GM13977 (cell line): ENCODE measurements around the gene FNTB.
A peak's percentile ranks its signal among the peaks of the same experiment; 100 is the strongest.

Experiments used
- DNase-seq: peaks from one replicate; pipeline ENCODE4 v3.0.0; 2012; ENCODE audit warnings: low spot score
- in situ Hi-C: fragments of 300-500 bp; cut with MboI; formaldehyde crosslinking; loops from one replicate; pipeline ENCODE4 v1.12.0; 2022; ENCODE audit warnings: low sequenced_read_pairs, low pct_unique_long_range_greater_than_20kb, mixed read lengths, inconsistent platforms; ENCODE audit not compliant: unreplicated experiment
- TF ChIP-seq, protein P1 (sequence below): IDR thresholded peaks from 2 replicates; pipeline ENCODE4 v1.5.1; 2012; ENCODE audit warnings: mild to moderate bottlenecking, control low read depth; ENCODE audit not compliant: insufficient read depth; ENCODE audit errors: extremely low read depth, missing control alignments

FNTB gene

DNA sequence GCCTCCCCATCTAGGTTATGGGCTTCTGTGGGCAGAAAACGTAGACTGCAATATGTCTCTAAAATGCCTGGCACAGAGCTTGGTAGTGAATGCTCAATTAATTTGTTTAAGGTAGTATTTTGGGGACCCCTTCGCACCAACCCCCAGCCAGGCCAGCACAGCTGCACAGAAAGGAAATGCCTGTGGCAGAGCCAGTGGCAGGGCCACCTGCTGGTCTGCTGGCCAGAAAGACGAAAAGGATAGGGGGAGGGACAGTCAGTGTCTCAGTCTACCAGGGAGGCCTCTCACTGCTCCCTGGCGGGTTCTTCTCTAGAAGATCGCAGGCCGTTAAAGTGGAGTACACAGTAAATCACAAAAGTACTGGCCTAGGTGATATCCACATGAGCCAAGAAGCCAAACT lies 18.0 kb upstream of the FNTB start:
- DNase-seq, result no peak
- in situ Hi-C loops, result no loop called here
- TF ChIP-seq, protein P1, sequence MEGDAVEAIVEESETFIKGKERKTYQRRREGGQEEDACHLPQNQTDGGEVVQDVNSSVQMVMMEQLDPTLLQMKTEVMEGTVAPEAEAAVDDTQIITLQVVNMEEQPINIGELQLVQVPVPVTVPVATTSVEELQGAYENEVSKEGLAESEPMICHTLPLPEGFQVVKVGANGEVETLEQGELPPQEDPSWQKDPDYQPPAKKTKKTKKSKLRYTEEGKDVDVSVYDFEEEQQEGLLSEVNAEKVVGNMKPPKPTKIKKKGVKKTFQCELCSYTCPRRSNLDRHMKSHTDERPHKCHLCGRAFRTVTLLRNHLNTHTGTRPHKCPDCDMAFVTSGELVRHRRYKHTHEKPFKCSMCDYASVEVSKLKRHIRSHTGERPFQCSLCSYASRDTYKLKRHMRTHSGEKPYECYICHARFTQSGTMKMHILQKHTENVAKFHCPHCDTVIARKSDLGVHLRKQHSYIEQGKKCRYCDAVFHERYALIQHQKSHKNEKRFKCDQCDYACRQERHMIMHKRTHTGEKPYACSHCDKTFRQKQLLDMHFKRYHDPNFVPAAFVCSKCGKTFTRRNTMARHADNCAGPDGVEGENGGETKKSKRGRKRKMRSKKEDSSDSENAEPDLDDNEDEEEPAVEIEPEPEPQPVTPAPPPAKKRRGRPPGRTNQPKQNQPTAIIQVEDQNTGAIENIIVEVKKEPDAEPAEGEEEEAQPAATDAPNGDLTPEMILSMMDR, result no peak

DNA sequence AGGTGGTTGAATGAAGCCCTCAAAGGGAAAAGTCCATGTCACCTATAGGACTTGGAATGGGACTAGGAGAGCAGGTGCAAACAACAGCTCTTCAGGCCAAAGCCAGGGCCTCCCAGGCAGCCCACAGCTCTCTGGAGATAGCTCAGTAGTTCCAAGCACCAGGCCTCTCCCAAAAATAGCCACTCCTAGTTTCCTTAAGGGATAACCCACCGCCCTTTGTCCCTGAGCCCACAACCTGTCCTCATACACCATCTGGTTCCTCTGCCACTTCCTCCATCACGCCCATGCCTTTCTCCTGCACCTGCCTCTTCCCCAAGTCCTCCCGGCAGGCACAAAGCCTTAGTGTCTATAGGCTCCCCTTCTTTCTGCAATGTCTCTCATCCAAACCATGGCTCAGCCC lies 16.7 kb upstream of the FNTB start:
- no peak for DNase-seq
- in situ Hi-C loops, result no loop called here
- TF ChIP-seq, protein P1, result no peak

DNA sequence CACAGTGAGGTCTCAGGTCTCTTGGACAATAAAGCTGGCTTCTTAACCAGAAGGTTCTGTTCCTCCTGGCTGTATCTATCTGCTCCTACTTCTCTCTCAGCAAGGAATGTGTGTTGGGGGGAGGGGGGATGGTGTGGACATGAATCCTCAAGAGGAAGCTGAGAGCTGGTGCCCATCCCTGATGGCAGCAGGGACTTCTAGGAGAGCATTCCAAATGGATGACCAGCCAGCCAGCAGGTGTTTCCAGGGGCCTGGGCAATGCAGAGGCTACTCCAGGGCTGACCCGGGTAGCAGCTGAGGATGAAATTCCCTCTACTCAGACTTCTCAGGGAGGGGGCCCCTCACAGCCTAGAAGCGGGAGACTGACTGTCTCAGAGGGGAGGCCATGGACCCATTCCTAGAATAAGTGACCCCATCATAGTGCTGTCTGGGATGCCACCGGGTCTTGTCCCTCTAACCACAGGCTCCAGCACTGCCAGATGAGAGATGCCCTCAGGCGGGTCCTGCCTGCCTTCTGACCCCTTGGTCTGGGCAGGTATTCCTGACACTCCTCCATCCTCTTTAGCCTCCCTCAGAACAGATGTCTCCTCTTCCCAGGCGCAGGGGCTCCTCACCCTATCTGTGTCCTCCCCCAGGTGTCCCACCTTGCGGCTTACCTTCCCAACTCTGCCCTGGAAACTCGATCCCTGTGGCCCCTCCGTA lies 15.8 kb upstream of the FNTB start:
- DNase-seq, result no peak
- TF ChIP-seq, protein P1, result no peak
- in situ Hi-C loops, result no loop called here

DNA sequence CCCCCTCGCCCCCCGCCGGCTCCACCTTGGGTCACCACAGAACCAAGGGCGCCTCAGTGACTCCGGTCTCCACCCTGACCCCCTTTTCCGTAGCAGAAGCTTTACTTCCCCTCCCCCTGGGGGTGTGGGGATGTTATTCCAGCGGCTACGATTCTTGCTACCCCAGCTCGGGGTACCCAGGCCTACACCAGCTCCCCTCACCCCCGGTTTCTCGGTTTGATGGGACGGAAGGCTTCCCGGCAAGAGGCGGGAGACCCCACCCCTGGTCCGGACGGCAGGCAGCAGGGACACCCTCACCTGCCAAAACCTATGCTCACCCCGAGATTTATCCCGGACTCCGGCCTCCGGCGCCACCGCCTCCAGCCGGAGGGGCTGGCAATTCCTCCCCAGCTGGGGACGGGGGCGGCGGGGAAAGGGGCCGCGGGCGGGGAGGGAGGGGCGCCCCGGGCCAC lies 15.2 kb upstream of the FNTB start:
- in situ Hi-C loops, result no loop called here
- DNase-seq, result no peak
- TF ChIP-seq, protein P1, result no peak

DNA sequence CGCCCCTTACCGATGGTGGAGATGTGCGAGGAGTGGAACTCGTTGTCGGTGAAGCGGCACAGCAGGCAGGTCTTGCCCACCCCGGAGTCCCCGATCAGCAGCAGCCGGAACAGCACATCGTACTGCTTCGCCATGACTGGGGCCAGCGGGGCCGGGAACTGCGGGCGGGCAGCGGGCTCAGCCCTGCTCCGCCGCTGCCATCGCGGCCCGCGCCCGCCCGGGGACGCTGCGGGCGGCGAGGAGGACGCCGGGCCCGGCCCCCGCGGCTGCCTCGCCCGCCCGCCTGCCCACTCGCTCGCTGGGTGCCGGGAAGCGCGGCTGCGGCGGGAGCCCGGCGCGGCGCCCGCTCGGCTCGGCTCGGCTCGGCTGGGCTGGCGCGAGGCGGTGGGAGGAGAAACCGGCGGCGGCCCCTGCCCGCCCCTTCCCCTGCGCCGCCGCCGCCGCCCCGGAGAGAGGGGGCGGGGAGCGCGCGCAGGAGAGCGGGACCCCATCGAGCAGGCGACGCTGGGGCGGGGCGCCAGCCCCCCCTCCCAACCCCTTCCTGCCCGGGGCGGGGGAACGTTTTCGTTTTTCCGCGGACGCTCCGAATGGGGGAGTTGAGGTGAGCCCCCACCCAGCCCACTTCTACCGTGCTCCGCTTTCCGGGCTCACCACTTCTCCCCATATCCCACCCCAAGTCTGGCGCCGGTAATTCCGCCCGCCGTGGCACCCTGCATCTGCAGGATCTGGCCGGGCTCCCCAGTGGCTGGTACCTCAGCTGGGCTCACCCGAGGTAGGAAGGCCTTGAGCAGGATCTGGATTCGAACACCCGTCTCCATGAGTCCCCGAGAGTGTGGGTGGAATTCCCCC lies 14.5 kb upstream of the FNTB start, which contains the start of gene RAB15:
Gene RAB15, minus strand, starts transcription at position 394 of the 849 bp plus-strand sequence. Its CDS starts 260 bp downstream, at position 134.
- TF ChIP-seq, protein P1, result no peak
- DNase-seq, result peak; percentile 79

DNA sequence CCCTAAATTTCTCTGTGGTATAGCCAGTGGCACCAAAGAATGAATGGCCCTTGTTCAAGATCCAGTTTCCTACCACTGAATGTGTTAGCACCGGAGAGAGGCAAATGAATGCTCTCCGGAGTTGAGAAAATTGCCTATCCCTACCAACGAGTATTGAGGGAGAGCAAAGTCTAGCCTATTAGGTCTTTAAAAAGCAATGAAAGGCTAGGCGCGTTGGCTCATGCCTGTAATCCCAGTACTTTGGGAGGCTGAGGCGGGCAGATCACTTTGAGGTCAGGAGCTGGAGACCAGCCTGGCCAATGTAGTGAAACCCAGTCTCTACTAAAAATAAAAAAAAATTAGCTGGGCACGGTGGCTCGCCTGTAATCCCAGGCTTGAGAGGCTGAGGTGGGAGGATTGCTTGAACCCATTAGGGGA lies 13.7 kb upstream of the FNTB start:
- TF ChIP-seq, protein P1, result no peak
- no peak for DNase-seq
- in situ Hi-C loops, result no loop called here

More for the DNA sequence above, 14.5 kb upstream of the FNTB start, which contains the start of gene RAB15:
- in situ Hi-C loops, result no loop called here
